Activated T-cell treated with anti-CD3 and anti-CD28 coated beads, Interleukin-2, amount 50 U/mL, for 72 hours (primary cell): ENCODE results near the gene KRT16. TPM values are rescaled to one million over a fixed set of nuclear protein-coding genes. Genes with fewer than 3 reads are reported as not detected.

ENCODE experiments used
- ATAC-seq, 2 donors: fragments of 150-1000 bp; cut with Tn5 transposase; replicated peaks in 1 of 2; 2 replicates each; pipeline ENCODE4 v1.10.0; 2021; ENCODE audit warnings: moderate library complexity in 2 of 2, mild to moderate bottlenecking in 1 of 2
- DNase-seq, 2 donors: peaks; one replicate each; pipeline ENCODE4 v3.0.0; 2021 to 2022; ENCODE audit warnings: mixed read lengths in 1 of 2
- H3K27ac Mint-ChIP-seq: one replicate; pipeline ENCODE4 v1.8.0; 2022; ENCODE audit warnings: mild to moderate bottlenecking, moderate library complexity, mixed read lengths
- H3K27me3 Mint-ChIP-seq: one replicate; pipeline ENCODE4 v1.8.0; 2022; ENCODE audit warnings: low read depth, mixed read lengths
- H3K36me3 Mint-ChIP-seq, 2 donors: one replicate each; pipeline ENCODE4 v1.8.0; 2022; ENCODE audit warnings: mixed read lengths in 2 of 2, mild to moderate bottlenecking in 1 of 2; ENCODE audit not compliant: insufficient read depth in 2 of 2
- H3K4me1 Mint-ChIP-seq: one replicate; pipeline ENCODE4 v1.8.0; 2022; ENCODE audit warnings: low read depth, mixed read lengths
- H3K4me3 Mint-ChIP-seq, 2 donors: one replicate each; pipeline ENCODE4 v1.8.0; 2022; ENCODE audit warnings: mild to moderate bottlenecking in 2 of 2, mixed read lengths in 2 of 2, moderate library complexity in 2 of 2
- H3K9me3 Mint-ChIP-seq, 2 donors: one replicate each; pipeline ENCODE4 v1.8.0; 2022; ENCODE audit warnings: mixed read lengths in 2 of 2
- total RNA-seq, 2 donors: library from RNA; stranded (reverse); gene quantifications; one replicate each; pipeline ENCODE4 v1.2.3, GENCODE V29; 2022

The KRT16 gene
- total RNA-seq, 2 donors from 2014 or later: not detected

DNA sequence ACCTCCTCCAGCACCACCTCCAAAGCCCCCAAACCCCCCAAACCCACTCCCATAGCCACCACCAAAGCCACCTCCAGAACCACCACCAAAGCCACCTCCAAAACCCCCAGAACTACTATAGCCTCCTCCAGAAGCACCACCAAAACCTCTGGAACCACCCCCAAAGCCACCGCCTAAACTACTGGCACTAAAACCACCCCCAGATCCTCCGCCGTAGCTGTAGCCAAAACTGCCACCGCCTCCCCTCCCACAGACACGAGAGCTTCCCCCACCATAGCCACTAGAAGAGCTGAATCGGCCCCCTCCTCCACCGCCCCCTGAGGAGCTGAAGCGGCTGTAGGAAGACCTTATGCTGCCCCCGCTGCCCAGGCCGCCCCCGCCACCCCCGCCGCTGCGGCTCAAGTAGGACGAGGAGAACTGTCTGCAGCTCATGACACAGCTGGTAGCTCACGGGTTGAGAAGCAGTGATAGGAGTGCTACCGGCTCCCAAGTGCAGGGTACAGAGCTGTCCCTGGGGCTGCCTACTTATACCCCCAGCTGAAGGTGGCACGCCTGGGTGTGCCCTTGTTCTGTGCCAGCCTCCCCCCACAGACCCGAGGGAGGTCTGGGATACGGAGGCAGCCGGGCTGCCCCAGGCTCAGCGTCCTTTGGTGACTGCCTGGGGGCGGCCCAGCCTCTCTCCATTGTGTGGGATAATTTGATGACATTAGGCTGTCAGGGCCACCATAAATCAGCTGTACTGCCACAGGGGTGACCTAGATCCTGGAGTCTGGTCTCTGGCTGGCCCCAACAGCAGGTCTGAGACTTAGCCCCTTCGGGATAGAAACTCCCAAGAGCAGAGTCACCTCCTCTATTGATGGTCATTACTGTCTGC, 40.8 kb downstream of the KRT16 start, which contains the start of gene KRT9:
TSS of gene KRT9 (minus strand) at position 499 of the 874 bp plus-strand sequence. CDS start at position 432, 67 bp downstream.
- Mint-ChIP-seq H3K27me3 (peaks cover 45% of the 10 kb centered on the region), H3K36me3 (no peaks in the 10 kb centered on the region), H3K9me3 (peaks cover 1 to 6% of the 10 kb centered on the region in 2 donors), H3K4me3 (no peak within 1 kb of the TSS), H3K4me1 (peaks cover 13% of the 10 kb centered on the region), H3K27ac (no peak within 1 kb of the TSS)
- DNase-seq (no peak), ATAC-seq (no peak)

DNA sequence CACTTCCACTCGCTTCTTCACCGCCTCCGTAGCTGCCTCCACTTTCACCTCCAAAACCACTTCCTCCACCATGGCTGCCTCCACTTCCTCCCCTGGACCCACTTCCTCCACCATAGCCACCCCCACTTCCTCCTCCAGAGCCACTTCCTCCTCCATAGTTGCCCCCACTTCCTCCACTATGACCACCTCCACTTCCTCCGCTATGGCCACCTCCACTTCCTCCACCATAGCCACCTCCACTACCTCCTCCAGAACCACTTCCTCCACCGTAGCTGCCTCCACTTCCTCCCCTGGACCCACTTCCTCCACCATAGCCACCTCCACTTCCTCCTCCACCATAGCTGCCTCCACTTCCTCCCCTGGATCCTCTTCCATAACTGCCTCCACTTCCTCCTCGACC, 45.2 kb downstream of the KRT16 start:
- H3K27ac Mint-ChIP-seq: no peak overlapping the region
- no peaks in the 10 kb centered on the region for H3K36me3 Mint-ChIP-seq
- peaks cover 38% of the 10 kb centered on the region for H3K27me3 Mint-ChIP-seq
- DNase-seq (no peak), ATAC-seq (no peak)
- peaks cover 1 to 6% of the 10 kb centered on the region in 2 donors for H3K9me3 Mint-ChIP-seq
- H3K4me1 Mint-ChIP-seq: peaks cover 19% of the 10 kb centered on the region
- H3K4me3 Mint-ChIP-seq: no peak overlapping the region

DNA sequence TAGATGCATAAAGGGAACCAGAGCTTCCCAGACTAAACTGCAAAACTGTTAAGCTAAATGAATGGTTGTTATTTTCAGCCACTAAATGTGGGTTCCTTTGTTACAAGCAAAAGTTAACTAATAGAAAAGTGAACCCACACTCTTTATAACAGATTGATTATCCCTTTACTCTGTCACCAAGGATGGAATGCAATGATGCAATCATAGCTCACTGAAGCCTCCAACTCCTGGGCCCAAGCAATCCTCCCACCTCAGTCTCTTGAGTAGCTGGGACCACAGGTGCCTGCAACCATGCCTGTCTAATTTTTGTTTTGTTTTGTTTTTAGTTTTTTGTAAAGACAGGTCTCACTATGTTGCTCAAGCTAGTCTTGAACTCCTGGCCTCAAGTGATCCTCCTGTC, 47.2 kb downstream of the KRT16 start:
- peaks cover 19% of the 10 kb centered on the region for H3K4me1 Mint-ChIP-seq
- no peak for ATAC-seq
- H3K4me3 Mint-ChIP-seq: no peak overlapping the region
- no peak for DNase-seq
- H3K9me3 Mint-ChIP-seq: peaks cover 1 to 6% of the 10 kb centered on the region in 2 donors
- H3K27me3 Mint-ChIP-seq: peaks cover 27% of the 10 kb centered on the region
- H3K36me3 Mint-ChIP-seq: no peaks in the 10 kb centered on the region
- no peak overlapping the region for H3K27ac Mint-ChIP-seq

DNA sequence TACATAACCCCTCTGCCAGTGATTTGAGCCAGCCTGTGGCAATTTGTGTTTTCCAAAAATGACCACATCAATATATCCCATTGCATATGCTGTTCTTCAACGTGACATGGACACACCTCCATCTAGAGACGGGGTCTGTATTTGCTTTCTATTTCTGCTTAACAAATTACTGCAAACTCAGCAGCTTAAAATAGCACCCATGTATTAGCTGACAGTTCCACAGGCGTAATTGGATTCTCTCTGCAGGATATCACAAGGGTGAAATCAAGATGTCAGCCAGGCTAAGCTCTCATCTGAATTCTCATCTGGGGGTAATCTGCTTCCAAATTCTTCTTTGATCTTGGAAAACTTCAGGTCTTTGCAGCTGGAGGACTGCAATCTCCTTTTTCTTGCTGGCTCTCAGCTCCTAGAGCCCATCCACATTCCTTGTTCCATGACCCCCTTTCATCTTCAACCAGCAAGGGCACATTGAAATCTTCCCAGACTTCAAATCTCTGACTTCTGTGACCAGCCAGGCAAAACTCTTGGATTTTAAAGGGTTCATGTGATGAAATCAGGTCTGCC, 48.9 kb downstream of the KRT16 start:
- Mint-ChIP-seq H3K27me3 (peaks cover 27% of the 10 kb centered on the region), H3K27ac (no peak overlapping the region), H3K4me1 (peaks cover 19% of the 10 kb centered on the region), H3K9me3 (peaks cover 1 to 6% of the 10 kb centered on the region in 2 donors), H3K4me3 (no peak overlapping the region), H3K36me3 (no peaks in the 10 kb centered on the region)
- DNase-seq (no peak), ATAC-seq (no peak)

DNA sequence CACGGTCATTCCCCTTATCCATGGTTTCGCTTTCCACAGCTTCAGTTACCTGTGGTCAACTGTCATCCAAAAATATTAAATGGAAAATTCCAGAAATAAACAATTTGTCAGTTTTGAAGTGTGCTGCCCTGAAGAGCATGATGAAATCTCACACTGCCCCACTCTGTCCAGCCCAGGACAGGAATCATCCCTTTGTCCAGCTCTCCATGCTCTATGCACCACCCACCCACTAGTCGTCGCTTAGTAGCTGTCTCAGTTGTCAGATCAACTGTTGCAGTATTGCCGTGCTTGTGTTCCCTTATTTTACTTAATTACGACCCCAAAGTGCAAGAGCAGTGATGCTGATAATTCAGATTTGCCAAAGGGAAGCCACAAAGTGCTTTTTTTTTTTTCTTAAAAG, 51.0 kb downstream of the KRT16 start:
- H3K4me3 Mint-ChIP-seq: no peak overlapping the region
- no peaks in the 10 kb centered on the region for H3K9me3 Mint-ChIP-seq
- H3K27me3 Mint-ChIP-seq: peaks cover 44% of the 10 kb centered on the region

More for the DNA sequence above, 51.0 kb downstream of the KRT16 start:
- no peak for ATAC-seq
- DNase-seq: no peak
- Mint-ChIP-seq H3K4me1 (peaks cover 5% of the 10 kb centered on the region), H3K36me3 (no peaks in the 10 kb centered on the region), H3K27ac (no peak overlapping the region)

Other genes starting within 250 kb of the KRT16 start
- gene KRT33B, start 243.0 kb downstream of the KRT16 start, total RNA-seq: not detected
- gene KRT34, start 230.5 kb downstream of the KRT16 start, total RNA-seq: not detected
- gene KRT31, start 215.2 kb downstream of the KRT16 start, total RNA-seq: not detected
- not detected for gene KRT37, start 188.2 kb downstream of the KRT16 start, total RNA-seq
- not detected for gene KRT38, start 171.8 kb downstream of the KRT16 start, total RNA-seq
- gene KRT32, start 145.4 kb downstream of the KRT16 start, total RNA-seq: not detected
- gene KRT35, start 131.6 kb downstream of the KRT16 start, total RNA-seq: not detected
- gene KRT36, start 122.9 kb downstream of the KRT16 start, total RNA-seq: not detected
- not detected for gene KRT13, start 107.2 kb downstream of the KRT16 start, total RNA-seq
- gene KRT15, start 93.9 kb downstream of the KRT16 start, total RNA-seq: not detected
- not detected for gene KRT19, start 84.5 kb downstream of the KRT16 start, total RNA-seq
- gene KRT9, start 40.7 kb downstream of the KRT16 start, total RNA-seq: not detected
- gene KRT14, start 25.9 kb downstream of the KRT16 start, total RNA-seq: not detected
- under 1 TPM in 1 of 2 donors, not detected in 1; 0.63 TPM for gene KRT17, start 11.8 kb upstream of the KRT16 start, total RNA-seq
- gene EIF1, start 76.1 kb upstream of the KRT16 start, total RNA-seq: 1,000 to 10,000 TPM; 2,404 to 2,458 TPM
- gene GAST, start 99.6 kb upstream of the KRT16 start, total RNA-seq: not detected
- under 1 TPM; 0.17 to 0.21 TPM for gene HAP1, start 121.9 kb upstream of the KRT16 start, total RNA-seq
- gene JUP, start 173.9 kb upstream of the KRT16 start, total RNA-seq: under 1 TPM; 0.86 to 0.99 TPM
- gene P3H4, start 199.2 kb upstream of the KRT16 start, total RNA-seq: 1 to 10 TPM; 3.4 to 3.8 TPM
- gene FKBP10, start 200.2 kb upstream of the KRT16 start, total RNA-seq: 1 to 10 TPM; 3.2 TPM
- 10 to 100 TPM; 34.9 to 49.5 TPM for gene NT5C3B, start 223.5 kb upstream of the KRT16 start, total RNA-seq
- under 1 TPM in 1 of 2 donors, not detected in 1; 0.36 TPM for gene KLHL10, start 225.1 kb upstream of the KRT16 start, total RNA-seq